Endothelial cell of umbilical vein (primary cell): ENCODE results near the gene GFRA3. TPM values are rescaled to one million over a fixed set of nuclear protein-coding genes. Genes with fewer than 3 reads are reported as not detected.

Experiments
- BruUV-seq: library from RNA; stranded (reverse); fragments of 400-500 nt; replicated peaks from 2 replicates; lab custom pipeline; 2021; lab: Mats Ljungman, UMichigan
- CTCF ChIA-PET: fragments of 300-600, 350-600 bp; sonication (Branson Sonifier 250); formaldehyde crosslinking; loops from one replicate; lab custom pipeline; 2021; ENCODE audit warnings: antibody characterized with exemption, inconsistent platforms; lab: Charles Lee
- POLR2A ChIA-PET: fragments of 300-600, 350-600 bp; sonication (Branson Sonifier 250); formaldehyde crosslinking; loops from one replicate; lab custom pipeline; 2021; ENCODE audit warnings: antibody characterized with exemption, inconsistent platforms; lab: Charles Lee
- DNase-seq: peaks from one replicate; pipeline ENCODE4 v3.0.0-alpha.2; 2011; ENCODE audit warnings: low read depth, low spot score
- FAIRE-seq: peaks from 2 replicates; lab custom pipeline; 2011; peaks lifted over from hg19 to GRCh38; lab: Jason Lieb, UNC
- H2AFZ ChIP-seq: 2 replicates; pipeline ENCODE4 v1.6.0; 2012; ENCODE audit warnings: low read depth, low read length, control low read depth, inconsistent platforms
- H3K27ac ChIP-seq: 2 replicates; pipeline ENCODE4 v1.5.1; 2011; ENCODE audit warnings: low read depth, mild to moderate bottlenecking, control low read depth, low read length, moderate library complexity; ENCODE audit not compliant: insufficient read depth
- H3K27me3 ChIP-seq, 2 experiments: 2 replicates each; pipeline versions ENCODE4 v1.6.0 to v1.6.1; 2011; ENCODE audit warnings: low read length in 2 of 2, mixed read lengths in 1 of 2; ENCODE audit not compliant: control insufficient read depth in 2 of 2, insufficient read depth in 2 of 2
- H3K36me3 ChIP-seq, 2 experiments: 2 replicates in 1 of 2; 3 replicates in 1 of 2; pipeline ENCODE4 v1.5.1; 2011; ENCODE audit warnings: low read length in 2 of 2, mild to moderate bottlenecking in 1 of 2, moderate library complexity in 1 of 2; ENCODE audit not compliant: control insufficient read depth in 2 of 2, insufficient read depth in 2 of 2; ENCODE audit errors: extremely low read depth in 1 of 2
- H3K4me1 ChIP-seq: 3 replicates; pipeline ENCODE4 v1.5.1; 2011; ENCODE audit warnings: mild to moderate bottlenecking, low read length; ENCODE audit not compliant: control insufficient read depth, insufficient read depth; ENCODE audit errors: extremely low read depth
- H3K4me2 ChIP-seq: 2 replicates; pipeline ENCODE4 v1.6.1; 2011; ENCODE audit warnings: low read length, control low read depth, mixed read lengths; ENCODE audit not compliant: insufficient read depth
- H3K4me3 ChIP-seq, 3 experiments: fragments of 200-600 bp in 1 of 3; sonication (generic), shearing (Covaris generic) in 1 of 3; replicated peaks in 1 of 3; 2 replicates each; pipeline ENCODE4 v1.5.1; 2011 to 2016; ENCODE audit warnings: control low read depth in 3 of 3, low read length in 3 of 3, mild to moderate bottlenecking in 2 of 3, inconsistent platforms in 1 of 3, low read depth in 1 of 3, moderate library complexity in 1 of 3; ENCODE audit not compliant: insufficient read depth in 1 of 3
- H3K79me2 ChIP-seq: 2 replicates; pipeline ENCODE4 v1.6.0; 2012; ENCODE audit warnings: low read length, inconsistent platforms; ENCODE audit not compliant: control insufficient read depth, insufficient read depth
- H3K9ac ChIP-seq: replicated peaks from 2 replicates; pipeline ENCODE3; 2011; ENCODE audit warnings: low read length, control low read depth; ENCODE audit not compliant: insufficient read depth; ENCODE audit errors: extremely low read depth
- H3K9me1 ChIP-seq: replicated peaks from 3 replicates; pipeline ENCODE4 v1.6.0; 2011; ENCODE audit warnings: mild to moderate bottlenecking, low read length; ENCODE audit not compliant: control insufficient read depth, insufficient read depth; ENCODE audit errors: extremely low read depth
- H3K9me3 ChIP-seq: replicated peaks from 2 replicates; pipeline ENCODE4 v1.5.1; 2012; ENCODE audit warnings: low read length, inconsistent platforms; ENCODE audit not compliant: control insufficient read depth, insufficient read depth
- H4K20me1 ChIP-seq: replicated peaks from 2 replicates; pipeline ENCODE3; 2011; ENCODE audit warnings: mild to moderate bottlenecking, low read length; ENCODE audit not compliant: control insufficient read depth, insufficient read depth; ENCODE audit errors: extremely low read depth
- CTCF ChIP-seq, 2 donors: IDR thresholded peaks; 1 replicate in 1 of 2; 2 replicates in 1 of 2; pipeline ENCODE4 v1.5.1; 2011; ENCODE audit warnings: low read length in 2 of 2, mild to moderate bottlenecking in 2 of 2, moderate library complexity in 2 of 2, control low read depth in 1 of 2, inconsistent platforms in 1 of 2, low read depth in 1 of 2; ENCODE audit not compliant: insufficient read depth in 1 of 2; ENCODE audit errors: extremely low read depth in 1 of 2
- EZH2 ChIP-seq: IDR thresholded peaks from 2 replicates; pipeline ENCODE4 v1.6.1; 2012; ENCODE audit warnings: borderline replicate concordance, low read depth, mild to moderate bottlenecking, moderate library complexity, low read length, inconsistent platforms; ENCODE audit not compliant: severe bottlenecking
- FOS ChIP-seq: IDR thresholded peaks from 2 replicates; pipeline ENCODE4 v1.6.1; 2011; ENCODE audit warnings: mild to moderate bottlenecking, low read length, moderate library complexity, borderline replicate concordance; ENCODE audit not compliant: insufficient read depth
- GATA2 ChIP-seq: IDR thresholded peaks from 2 replicates; pipeline ENCODE4 v1.7.0; 2011; ENCODE audit warnings: low read depth, mild to moderate bottlenecking, moderate library complexity, mixed read lengths, low read length; ENCODE audit not compliant: insufficient read length, insufficient read depth
- JUN ChIP-seq: IDR thresholded peaks from 2 replicates; pipeline ENCODE4 v1.6.1; 2011; ENCODE audit warnings: borderline replicate concordance, low read depth; ENCODE audit not compliant: insufficient read length, insufficient read depth
- MAX ChIP-seq: IDR thresholded peaks from 2 replicates; pipeline ENCODE4 v1.6.1; 2011; ENCODE audit not compliant: insufficient read depth, insufficient read length
- MYC ChIP-seq: IDR thresholded peaks from one replicate; pipeline ENCODE4 v1.6.1; 2011; ENCODE audit warnings: mild to moderate bottlenecking, low read depth, low read length
- POLR2A ChIP-seq: IDR thresholded peaks from 2 replicates; pipeline ENCODE4 v1.6.1; 2012; ENCODE audit warnings: low read depth, mild to moderate bottlenecking, control low read depth, low read length
- POLR2AphosphoS5 ChIP-seq: IDR thresholded peaks from 2 replicates; pipeline ENCODE4 v1.6.1; 2012; ENCODE audit warnings: low read depth, mild to moderate bottlenecking, control low read depth, low read length, moderate library complexity; ENCODE audit not compliant: insufficient read depth
- dilution Hi-C: fragments of 300-500 bp; cut with MboI; formaldehyde crosslinking; loops from one replicate; pipeline ENCODE4 v1.15.0; 2019; ENCODE audit warnings: low sequenced_read_pairs; ENCODE audit not compliant: extremely low pct_ligation_motif_present
- intact Hi-C: fragments of 100-400 bp; cut with micrococcal nuclease; formaldehyde crosslinking; loops from one replicate; pipeline ENCODE4 v1.10.0; 2022
- polyA plus RNA-seq, 4 experiments: library from polyadenylated mRNA; depleted of rRNA in 3 of 4; stranded (reverse) in 3 of 4; unstranded in 1 of 4; fragments of >200 nt; gene quantifications; 2 replicates each; pipeline versions ENCODE4 v1.2.1 to v1.2.3, GENCODE V29; 2011 to 2012; ENCODE audit warnings: missing spikeins in 1 of 4
- total RNA-seq: library from RNA; stranded (reverse); gene quantifications from 2 replicates; pipeline ENCODE4 v1.2.3, GENCODE V29; 2021

Gene GFRA3
- total and polyA plus RNA-seq, 2 donors (not counting 3 experiments of a cell fraction or from before 2014, with no cell fraction given), result 0.10 TPM; not detected in 1

GRCh38 chr5:138315751-138316278 lies 41.4 kb upstream of the GFRA3 start:
- TF ChIP-seq FOS (no peak), CTCF (IDR thresholded peaks at IDR 0.05; ENCODE audit: extremely low read depth in 1 of 2, insufficient read depth in 1 of 2, low read depth in 1 of 2, low read length in 2 of 2) (no peak), EZH2 (no peak), POLR2A (no peak), POLR2AphosphoS5 (no peak), MYC (no peak), JUN (no peak), MAX (no peak), GATA2 (no peak)
- no peak overlapping the region for H2AFZ ChIP-seq
- no peaks in the 10 kb centered on the region for H3K36me3 ChIP-seq
- H3K27ac ChIP-seq, result no peak overlapping the region
- intact Hi-C loops (no loop called here), dilution Hi-C loops (no loop called here)
- no peak overlapping the region for H3K4me3 ChIP-seq
- H3K9me1 ChIP-seq, result no peaks in the 10 kb centered on the region
- H4K20me1 ChIP-seq, result no peaks in the 10 kb centered on the region
- no peak overlapping the region for H3K9ac ChIP-seq
- ChIA-PET POLR2A (no interaction called here), CTCF (interaction anchor here (1.0 kb wide), 1 partner anchor 93 kb away, joined by 5 read pairs; no protein-coding TSS in a partner anchor)
- H3K27me3 ChIP-seq, result no peaks in the 10 kb centered on the region
- H3K79me2 ChIP-seq, result no peaks in the 10 kb centered on the region
- no TSS peak for BruUV-seq
- no peak overlapping the region for H3K4me2 ChIP-seq
- H3K9me3 ChIP-seq, result no peaks in the 10 kb centered on the region
- FAIRE-seq (no peak), DNase-seq (no peak)
- no peaks in the 10 kb centered on the region for H3K4me1 ChIP-seq
